ENCODE results near the gene BLOC1S3. TPM values are rescaled to one million over a fixed set of nuclear protein-coding genes. Genes with fewer than 3 reads are reported as not detected.

The BLOC1S3 gene
- total RNA-seq, 6 experiments from 2014 or later = 10.5 to 14.2 (median 12.2) TPM

DNA sequence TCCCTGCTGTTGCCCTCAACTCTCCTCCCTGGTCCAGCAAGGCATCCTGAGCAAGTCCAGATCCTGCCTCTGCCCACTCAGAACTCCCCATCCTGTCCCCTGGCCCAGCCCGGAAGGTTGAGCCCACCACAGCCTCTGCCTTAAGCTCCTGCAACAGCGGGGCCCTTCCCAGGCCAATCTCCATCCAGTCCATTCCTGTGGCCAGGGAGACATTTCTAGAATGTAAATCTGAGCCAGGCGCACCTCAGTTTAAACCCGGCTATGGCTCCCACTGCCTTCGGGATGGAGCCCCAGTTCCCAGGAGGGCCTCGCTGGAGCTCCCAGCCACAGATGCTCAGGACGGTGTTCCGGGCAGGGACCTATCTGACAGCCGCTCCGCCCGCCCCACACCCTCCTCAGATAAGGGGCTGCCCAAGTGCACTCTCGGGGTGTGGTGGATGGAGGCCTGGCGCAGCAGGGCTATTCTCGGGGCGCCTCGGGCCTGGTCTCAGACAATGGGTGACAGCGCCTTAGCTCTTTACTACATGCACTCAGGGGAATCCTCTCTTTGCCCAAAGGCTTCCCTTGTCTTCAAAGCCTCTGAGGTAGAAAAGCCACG, 5.9 kb upstream of the BLOC1S3 start:
- Mint-ChIP-seq H3K9me3 (no peaks in the 10 kb centered on the region), H3K4me3 (no peak overlapping the region), H3K27ac (no peak overlapping the region), H3K36me3 (ENCODE audit: low read depth) (no peaks in the 10 kb centered on the region), H3K27me3 (ENCODE audit: insufficient read depth) (peaks cover 9% of the 10 kb centered on the region), H3K4me1 (ENCODE audit: low read depth) (peaks cover 30% of the 10 kb centered on the region)
- TF ChIP-seq, protein P1, sequence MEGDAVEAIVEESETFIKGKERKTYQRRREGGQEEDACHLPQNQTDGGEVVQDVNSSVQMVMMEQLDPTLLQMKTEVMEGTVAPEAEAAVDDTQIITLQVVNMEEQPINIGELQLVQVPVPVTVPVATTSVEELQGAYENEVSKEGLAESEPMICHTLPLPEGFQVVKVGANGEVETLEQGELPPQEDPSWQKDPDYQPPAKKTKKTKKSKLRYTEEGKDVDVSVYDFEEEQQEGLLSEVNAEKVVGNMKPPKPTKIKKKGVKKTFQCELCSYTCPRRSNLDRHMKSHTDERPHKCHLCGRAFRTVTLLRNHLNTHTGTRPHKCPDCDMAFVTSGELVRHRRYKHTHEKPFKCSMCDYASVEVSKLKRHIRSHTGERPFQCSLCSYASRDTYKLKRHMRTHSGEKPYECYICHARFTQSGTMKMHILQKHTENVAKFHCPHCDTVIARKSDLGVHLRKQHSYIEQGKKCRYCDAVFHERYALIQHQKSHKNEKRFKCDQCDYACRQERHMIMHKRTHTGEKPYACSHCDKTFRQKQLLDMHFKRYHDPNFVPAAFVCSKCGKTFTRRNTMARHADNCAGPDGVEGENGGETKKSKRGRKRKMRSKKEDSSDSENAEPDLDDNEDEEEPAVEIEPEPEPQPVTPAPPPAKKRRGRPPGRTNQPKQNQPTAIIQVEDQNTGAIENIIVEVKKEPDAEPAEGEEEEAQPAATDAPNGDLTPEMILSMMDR (IDR thresholded peaks at IDR 0.05) = no peak
- no peak for DNase-seq

- peak; percentile 34 for DNase-seq
- TF ChIP-seq, protein P1 (IDR thresholded peaks at IDR 0.05) = no peak
- H3K9me3 Mint-ChIP-seq = no peaks in the 10 kb centered on the region
- no peaks in the 10 kb centered on the region for H3K36me3 Mint-ChIP-seq (ENCODE audit: low read depth)
- peak overlapping the region; percentile 63; the same call in 1 of the 2 replicates for H3K27ac Mint-ChIP-seq
- H3K4me3 Mint-ChIP-seq = no peak overlapping the region
- H3K27me3 Mint-ChIP-seq (ENCODE audit: insufficient read depth) = peaks cover 13% of the 10 kb centered on the region
- peaks cover 31% of the 10 kb centered on the region for H3K4me1 Mint-ChIP-seq (ENCODE audit: low read depth)
These were observed 4.8 kb upstream of the BLOC1S3 start for GRCh38 chr19:45173816-45174215.

DNA sequence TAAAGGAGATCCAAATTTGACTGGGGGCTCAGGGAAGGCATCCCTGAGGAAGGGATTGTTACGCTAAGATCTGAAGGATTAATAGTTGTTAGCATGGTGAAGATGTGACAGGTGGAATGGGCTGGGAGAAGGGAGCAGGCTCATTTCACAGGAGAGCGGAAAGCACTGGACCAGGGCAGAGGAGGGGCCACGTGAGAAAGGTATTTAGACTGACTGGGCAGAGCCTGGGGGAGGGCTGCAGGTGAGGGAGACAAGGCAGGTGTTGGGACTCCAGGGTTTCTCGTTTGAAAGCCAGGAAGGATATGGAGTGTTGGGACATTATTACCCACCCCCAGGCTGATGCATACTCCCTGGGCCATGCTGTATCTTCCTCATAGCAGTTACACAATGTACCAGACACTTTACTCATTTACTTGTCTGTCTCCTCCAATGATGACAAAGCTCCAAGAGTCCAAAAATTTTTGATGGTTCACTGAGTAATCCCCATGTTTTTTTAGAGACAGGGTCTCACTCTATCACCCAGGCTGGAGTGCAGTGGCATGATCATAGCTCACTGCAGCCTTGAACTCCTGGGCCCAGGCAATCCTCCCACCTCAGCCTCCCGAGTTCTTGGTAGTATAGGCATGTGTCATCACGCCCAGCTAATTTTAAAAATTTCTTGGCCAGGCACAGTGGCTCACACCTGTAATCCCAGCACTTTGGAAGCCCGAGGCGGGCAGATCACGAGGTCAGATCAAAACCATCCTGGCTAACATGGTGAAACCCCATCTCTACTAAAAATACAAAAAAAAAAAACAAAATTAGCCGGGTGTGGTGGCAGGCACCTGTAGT, 2.9 kb upstream of the BLOC1S3 start:
- peak overlapping the region; percentile 30; the same call in 1 of the 2 replicates for H3K27ac Mint-ChIP-seq

DNA sequence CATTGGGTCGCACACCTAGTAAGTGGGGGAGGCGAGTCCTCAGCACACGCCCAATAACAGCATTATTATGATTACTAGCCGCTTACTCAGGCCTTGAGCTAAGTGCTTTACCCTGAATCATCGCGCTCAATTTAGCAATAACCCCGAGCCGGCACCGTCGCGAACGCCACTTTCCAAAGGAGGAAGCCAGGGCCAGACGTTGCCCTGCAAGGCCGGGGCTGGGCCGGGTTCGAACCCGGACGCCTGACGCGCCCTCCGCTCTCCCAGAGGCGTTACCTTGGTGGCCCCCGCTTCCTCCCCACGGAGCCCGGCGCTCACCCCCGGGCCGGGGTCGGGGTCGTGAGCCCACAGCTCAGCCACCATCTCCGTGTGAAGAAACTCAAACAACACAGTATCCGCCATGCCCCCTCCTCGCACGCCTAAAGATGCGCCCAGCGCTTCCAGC, 745 bp upstream of the BLOC1S3 start, which contains the start of gene TRAPPC6A:
Gene TRAPPC6A, minus strand, starts transcription at position 421 of the 445 bp plus-strand sequence. Its CDS starts 19 bp downstream, at position 402.
- H3K4me3 Mint-ChIP-seq = peak within 1 kb of the TSS; percentile 95
- DNase-seq = peak; percentile 74
- TF ChIP-seq, protein P1 (IDR thresholded peaks at IDR 0.05) = no peak
- H3K27me3 Mint-ChIP-seq (ENCODE audit: insufficient read depth) = peaks cover 4% of the 10 kb centered on the region
- H3K36me3 Mint-ChIP-seq (ENCODE audit: low read depth) = no peaks in the 10 kb centered on the region
- H3K4me1 Mint-ChIP-seq (ENCODE audit: low read depth) = peaks cover 41% of the 10 kb centered on the region
- H3K9me3 Mint-ChIP-seq = no peaks in the 10 kb centered on the region
- peak within 1 kb of the TSS; percentile 100 for H3K27ac Mint-ChIP-seq

More for the DNA sequence above, 2.9 kb upstream of the BLOC1S3 start:
- Mint-ChIP-seq H3K4me1 (ENCODE audit: low read depth) (peaks cover 39% of the 10 kb centered on the region), H3K4me3 (no peak overlapping the region), H3K36me3 (ENCODE audit: low read depth) (no peaks in the 10 kb centered on the region), H3K9me3 (no peaks in the 10 kb centered on the region), H3K27me3 (ENCODE audit: insufficient read depth) (peaks cover 8% of the 10 kb centered on the region)
- TF ChIP-seq, protein P1 (IDR thresholded peaks at IDR 0.05) = no peak
- DNase-seq = no peak

GRCh38 chr19:45179072-45179891, 698 bp downstream of the BLOC1S3 start:
- Mint-ChIP-seq H3K27ac (peak overlapping the region; percentile 100), H3K9me3 (no peaks in the 10 kb centered on the region), H3K27me3 (ENCODE audit: insufficient read depth) (peaks cover 4% of the 10 kb centered on the region; the same call in 1 of the 2 replicates), H3K4me3 (peak overlapping the region; percentile 95), H3K36me3 (ENCODE audit: low read depth) (no peaks in the 10 kb centered on the region), H3K4me1 (ENCODE audit: low read depth) (peaks cover 33% of the 10 kb centered on the region)
- DNase-seq = peak; percentile 11
- TF ChIP-seq, protein P1 (IDR thresholded peaks at IDR 0.05) = no peak
